K562 (cell line): ENCODE data around the gene PKIB. TPM values are rescaled to one million over a fixed set of nuclear protein-coding genes. Genes with fewer than 3 reads are reported as not detected.

Source experiments
- ATAC-seq: fragments of 200-7000 bp; cut with Tn5 transposase; 3 replicates; pipeline ENCODE4 v1.9.1; 2020; ENCODE audit warnings: moderate library complexity
- BruUV-seq: library from RNA; stranded (reverse); fragments of 400-500 nt; replicated peaks from 2 replicates; lab custom pipeline; 2021; lab: Mats Ljungman, UMichigan
- CTCF ChIA-PET: fragments of 300-600 bp; formaldehyde crosslinking; extraction: SDS; loops from one replicate; lab custom pipeline; 2021; ENCODE audit warnings: low intra/inter-chr PET ratio; lab: Yijun Ruan, JAX
- POLR2A ChIA-PET: fragments of 300-600, 350-650 bp; sonication (Branson Sonifier 250); formaldehyde crosslinking; extraction: SDS; loops from one replicate; lab custom pipeline; 2021; ENCODE audit warnings: antibody characterized with exemption, inconsistent platforms; lab: Yijun Ruan, JAX
- DNase-seq, 4 experiments: peaks; one replicate each; pipeline versions ENCODE4 v3.0.0 to v3.0.0-alpha.2; 2011 to 2018; ENCODE audit warnings: low spot score in 3 of 4, mixed read lengths in 3 of 4; ENCODE audit errors: extremely low read depth in 1 of 4
- FAIRE-seq: peaks from 2 replicates; lab custom pipeline; 2011; peaks lifted over from hg19 to GRCh38; lab: Jason Lieb, UNC
- H2AFZ ChIP-seq: 2 replicates; pipeline ENCODE4 v1.6.0; 2011; ENCODE audit warnings: low read depth, low read length, control low read depth, inconsistent platforms
- H3K27ac ChIP-seq: fragments of 200-600 bp; 3 replicates; pipeline ENCODE4 v1.8.0; 2011; ENCODE audit warnings: low read depth, mild to moderate bottlenecking, control low read depth, inconsistent platforms, low read length, moderate library complexity, mixed read lengths; ENCODE audit errors: extremely low read depth
- H3K27me3 ChIP-seq, 2 experiments: fragments of 300-600 bp in 1 of 2; 2 replicates in 1 of 2; 3 replicates in 1 of 2; pipeline versions ENCODE4 v1.6.0 to v1.8.0; 2011; ENCODE audit warnings: inconsistent platforms in 2 of 2, low read length in 2 of 2, mild to moderate bottlenecking in 1 of 2, mixed read lengths in 1 of 2, moderate library complexity in 1 of 2; ENCODE audit not compliant: control insufficient read depth in 2 of 2, insufficient read depth in 2 of 2
- H3K36me3 ChIP-seq: fragments of 300-600 bp; 3 replicates; pipeline ENCODE4 v1.8.0; 2011; ENCODE audit warnings: mild to moderate bottlenecking, low read length, inconsistent platforms; ENCODE audit not compliant: control insufficient read depth, insufficient read depth
- H3K4me1 ChIP-seq, 2 experiments: fragments of 200-600 bp in 1 of 2; replicated peaks in 1 of 2; 2 replicates in 1 of 2; 3 replicates in 1 of 2; pipeline versions ENCODE4 v1.5.1 to v1.8.0; 2011; ENCODE audit warnings: inconsistent platforms in 2 of 2, low read length in 2 of 2, mild to moderate bottlenecking in 1 of 2, mixed read lengths in 1 of 2, moderate library complexity in 1 of 2; ENCODE audit not compliant: control insufficient read depth in 2 of 2, insufficient read depth in 2 of 2
- H3K4me2 ChIP-seq: 2 replicates; pipeline ENCODE4 v1.6.1; 2011; ENCODE audit warnings: low read length, control low read depth, inconsistent platforms, mixed read lengths; ENCODE audit not compliant: insufficient read depth
- H3K4me3 ChIP-seq: fragments of 200-600 bp; sonication (generic), shearing (Covaris generic); 2 replicates; pipeline ENCODE4 v1.5.1; 2016; ENCODE audit warnings: control low read depth, inconsistent platforms
- H3K79me2 ChIP-seq: fragments of 200-600 bp; 3 replicates; pipeline ENCODE4 v1.8.0; 2011; ENCODE audit warnings: low read length, inconsistent platforms; ENCODE audit not compliant: control insufficient read depth, insufficient read depth
- H3K9ac ChIP-seq, 2 experiments: 2 replicates each; pipeline versions ENCODE4 v1.6.0 to v1.6.1; 2011; ENCODE audit warnings: low read depth in 2 of 2, low read length in 2 of 2, control low read depth in 1 of 2, inconsistent platforms in 1 of 2, mild to moderate bottlenecking in 1 of 2, mixed read lengths in 1 of 2; ENCODE audit not compliant: insufficient read depth in 1 of 2
- H3K9me1 ChIP-seq: one replicate; pipeline ENCODE4 v1.6.0; 2011; ENCODE audit warnings: inconsistent platforms, mild to moderate bottlenecking, low read length, moderate library complexity; ENCODE audit not compliant: control insufficient read depth, insufficient read depth
- H3K9me3 ChIP-seq: replicated peaks from 2 replicates; pipeline ENCODE4 v1.5.1; 2011; ENCODE audit warnings: low read depth, low read length, inconsistent platforms; ENCODE audit not compliant: control insufficient read depth, insufficient read depth
- H4K20me1 ChIP-seq: replicated peaks from 2 replicates; pipeline ENCODE4 v1.6.1; 2011; ENCODE audit warnings: low read length, inconsistent platforms, mixed read lengths; ENCODE audit not compliant: control insufficient read depth, insufficient read depth
- ATF7 ChIP-seq: fragments of 450-650 bp; IDR thresholded peaks from 2 replicates; pipeline ENCODE4 v1.7.1; 2014; ENCODE audit warnings: mild to moderate bottlenecking, moderate library complexity
- CHD4 ChIP-seq: fragments of 200-600 bp; sonication (generic); IDR thresholded peaks from 3 replicates; pipeline ENCODE4 v1.6.1; 2012; ENCODE audit warnings: low read depth, mild to moderate bottlenecking, mixed read lengths, low read length, inconsistent platforms; ENCODE audit not compliant: insufficient read depth, insufficient replicate concordance, poor library complexity, severe bottlenecking
- MCM7 ChIP-seq, 2 experiments: fragments of 450-650 bp; IDR thresholded peaks; 2 replicates each; pipeline ENCODE4 v1.6.1; 2016 to 2018
- PML ChIP-seq: IDR thresholded peaks from 2 replicates; pipeline ENCODE4 v1.6.1; 2012; ENCODE audit warnings: low read length, inconsistent platforms
- SP1 ChIP-seq: sonication (generic); formaldehyde crosslinking; IDR thresholded peaks from 2 replicates; pipeline ENCODE4 v1.8.1; 2022; ENCODE audit warnings: mild to moderate bottlenecking, missing genetic modification reagents
- STAT5B ChIP-seq: fragments of 250-450 bp; sonication (Bioruptor Pico); IDR thresholded peaks from 2 replicates; pipeline ENCODE4 v1.8.0; 2021; ENCODE audit warnings: mild to moderate bottlenecking, inconsistent platforms
- U2AF1 ChIP-seq: fragments of 200-400 bp; formaldehyde crosslinking; optimal IDR thresholded peaks from 2 replicates; pipeline ENCODE3; 2017; ENCODE audit warnings: mild to moderate bottlenecking, low read depth, low read length, moderate library complexity
- ZNF197 ChIP-seq: fragments of 200-800 bp; sonication (Bioruptor generic); IDR thresholded peaks from 2 replicates; pipeline ENCODE4 v1.6.1; 2016; ENCODE audit warnings: low read depth, missing genetic modification characterization, missing compliant biosample characterization
- ZNF436 ChIP-seq: fragments of 250-450, 450-650 bp; sonication (Bioruptor Pico); formaldehyde crosslinking; IDR thresholded peaks from 2 replicates; pipeline ENCODE4 v1.7.0; 2020; ENCODE audit warnings: mild to moderate bottlenecking
- ZNF780A ChIP-seq: fragments of 250-450 bp; sonication (Bioruptor Pico); IDR thresholded peaks from 2 replicates; pipeline ENCODE4 v1.5.0; 2021; ENCODE audit warnings: mild to moderate bottlenecking
- WGBS: fragments of 100-300 bp; shearing (Covaris generic); methylation state at CpG from one replicate; pipeline ENCODE4 v1.1.6; 2016; ENCODE audit warnings: low coverage, mixed read lengths; ENCODE audit not compliant: insufficient coverage; ENCODE audit errors: missing lambda C conversion rate; 5-methylcytosine and 5-hydroxymethylcytosine counted together
- in situ Hi-C: fragments of 300-500 bp; cut with MboI; formaldehyde crosslinking; loops from 4 replicates; pipeline ENCODE4 v1.15.0; 2018; ENCODE audit warnings: inconsistent platforms, mixed read lengths
- intact Hi-C: fragments of 100-400 bp; cut with micrococcal nuclease; formaldehyde crosslinking; loops from 2 replicates; pipeline ENCODE4 v1.14.2; 2022
- polyA plus RNA-seq, 8 experiments: library from polyadenylated mRNA; depleted of rRNA in 4 of 8; stranded (reverse) in 5 of 8; unstranded in 3 of 8; fragments of >200 nt; fragmentation: Nextera tagmentation in 2 of 8; fragmentation: Illumina TruSeq in 1 of 8; extraction: Ambion mirVana in 2 of 8; extraction: Trizol in 1 of 8; gene quantifications; 2 replicates each; pipeline versions ENCODE4 v1.2.1 to v1.2.3, GENCODE V29; 2011 to 2014; ENCODE audit warnings: inconsistent platforms in 1 of 8, missing spikeins in 1 of 8
- total RNA-seq, 7 experiments: library from RNA; depleted of rRNA in 6 of 7; stranded (reverse); fragments of >200 nt in 6 of 7; fragmentation: Illumina TruSeq in 2 of 7; extraction: Trizol in 2 of 7; gene quantifications; 2 replicates each; pipeline versions ENCODE4 v1.2.1 to v1.2.3, GENCODE V29; 2011 to 2021; ENCODE audit warnings: low replicate concordance in 1 of 7
- TF ChIP-seq, protein P1 (sequence below): fragments of 450-650 bp; IDR thresholded peaks from 2 replicates; pipeline ENCODE4 v1.6.1; 2016; ENCODE audit warnings: mild to moderate bottlenecking
- TF ChIP-seq, protein P2 (sequence below): sonication (generic); formaldehyde crosslinking; IDR thresholded peaks from 2 replicates; pipeline ENCODE4 v1.5.0; 2020; ENCODE audit warnings: missing genetic modification reagents
- TF ChIP-seq, protein P3 (sequence below): fragments of 450-650 bp; IDR thresholded peaks from 2 replicates; pipeline ENCODE4 v1.6.1; 2018; ENCODE audit not compliant: partially characterized antibody

PKIB gene
- total and polyA plus RNA-seq, 9 of the 15 experiments (the other 6 are each of a cell fraction or from before 2014, with no cell fraction given), result 14.8 to 37.5 (median 27.4) TPM

DNA sequence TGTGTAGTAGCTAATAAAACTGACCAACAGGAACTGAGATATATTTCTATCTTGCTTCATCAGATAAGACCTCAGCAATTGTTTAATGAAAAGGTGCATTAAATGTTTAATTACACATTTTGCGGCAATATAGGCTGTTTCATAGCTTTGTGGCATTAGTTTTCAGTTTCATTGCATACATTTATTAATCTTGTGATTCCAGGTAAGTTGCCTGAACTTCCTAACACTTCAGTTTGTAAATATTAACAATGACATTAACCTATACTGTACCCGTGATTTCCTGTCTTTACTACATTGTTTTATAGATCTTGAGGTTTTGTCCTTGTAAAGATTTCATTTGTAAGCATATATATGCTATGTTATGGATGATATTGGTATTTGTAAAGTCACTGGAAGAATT lies 66.5 kb downstream of the PKIB start:
- H3K9me3 ChIP-seq, result no peaks in the 10 kb centered on the region
- BruUV-seq, result no TSS peak
- no peaks in the 10 kb centered on the region for H3K79me2 ChIP-seq
- H3K9ac ChIP-seq, result no peak overlapping the region
- FAIRE-seq, result no peak
- ChIA-PET CTCF (no interaction called here), POLR2A (no interaction called here)
- DNase-seq, result no peak
- no peak overlapping the region for H3K27ac ChIP-seq
- no peaks in the 10 kb centered on the region for H4K20me1 ChIP-seq
- H3K36me3 ChIP-seq, result no peaks in the 10 kb centered on the region; the same call in 2 of the 3 replicates
- TF ChIP-seq, protein P1, sequence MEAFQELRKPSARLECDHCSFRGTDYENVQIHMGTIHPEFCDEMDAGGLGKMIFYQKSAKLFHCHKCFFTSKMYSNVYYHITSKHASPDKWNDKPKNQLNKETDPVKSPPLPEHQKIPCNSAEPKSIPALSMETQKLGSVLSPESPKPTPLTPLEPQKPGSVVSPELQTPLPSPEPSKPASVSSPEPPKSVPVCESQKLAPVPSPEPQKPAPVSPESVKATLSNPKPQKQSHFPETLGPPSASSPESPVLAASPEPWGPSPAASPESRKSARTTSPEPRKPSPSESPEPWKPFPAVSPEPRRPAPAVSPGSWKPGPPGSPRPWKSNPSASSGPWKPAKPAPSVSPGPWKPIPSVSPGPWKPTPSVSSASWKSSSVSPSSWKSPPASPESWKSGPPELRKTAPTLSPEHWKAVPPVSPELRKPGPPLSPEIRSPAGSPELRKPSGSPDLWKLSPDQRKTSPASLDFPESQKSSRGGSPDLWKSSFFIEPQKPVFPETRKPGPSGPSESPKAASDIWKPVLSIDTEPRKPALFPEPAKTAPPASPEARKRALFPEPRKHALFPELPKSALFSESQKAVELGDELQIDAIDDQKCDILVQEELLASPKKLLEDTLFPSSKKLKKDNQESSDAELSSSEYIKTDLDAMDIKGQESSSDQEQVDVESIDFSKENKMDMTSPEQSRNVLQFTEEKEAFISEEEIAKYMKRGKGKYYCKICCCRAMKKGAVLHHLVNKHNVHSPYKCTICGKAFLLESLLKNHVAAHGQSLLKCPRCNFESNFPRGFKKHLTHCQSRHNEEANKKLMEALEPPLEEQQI, result no peak
- TF ChIP-seq PML (no peak), STAT5B (CRISPR knock-in tag) (no peak), CHD4 (no peak), ATF7 (no peak), U2AF1 (no peak), SP1 (no peak), ZNF436 (CRISPR knock-in tag) (no peak), MCM7 (IDR thresholded peaks at IDR 0.05) (no peak), ZNF780A (CRISPR knock-in tag) (no peak), ZNF197 (CRISPR knock-in tag) (no peak)
- TF ChIP-seq, protein P2, sequence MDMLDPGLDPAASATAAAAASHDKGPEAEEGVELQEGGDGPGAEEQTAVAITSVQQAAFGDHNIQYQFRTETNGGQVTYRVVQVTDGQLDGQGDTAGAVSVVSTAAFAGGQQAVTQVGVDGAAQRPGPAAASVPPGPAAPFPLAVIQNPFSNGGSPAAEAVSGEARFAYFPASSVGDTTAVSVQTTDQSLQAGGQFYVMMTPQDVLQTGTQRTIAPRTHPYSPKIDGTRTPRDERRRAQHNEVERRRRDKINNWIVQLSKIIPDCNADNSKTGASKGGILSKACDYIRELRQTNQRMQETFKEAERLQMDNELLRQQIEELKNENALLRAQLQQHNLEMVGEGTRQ (CRISPR knock-in tag), result no peak
- TF ChIP-seq, protein P3, sequence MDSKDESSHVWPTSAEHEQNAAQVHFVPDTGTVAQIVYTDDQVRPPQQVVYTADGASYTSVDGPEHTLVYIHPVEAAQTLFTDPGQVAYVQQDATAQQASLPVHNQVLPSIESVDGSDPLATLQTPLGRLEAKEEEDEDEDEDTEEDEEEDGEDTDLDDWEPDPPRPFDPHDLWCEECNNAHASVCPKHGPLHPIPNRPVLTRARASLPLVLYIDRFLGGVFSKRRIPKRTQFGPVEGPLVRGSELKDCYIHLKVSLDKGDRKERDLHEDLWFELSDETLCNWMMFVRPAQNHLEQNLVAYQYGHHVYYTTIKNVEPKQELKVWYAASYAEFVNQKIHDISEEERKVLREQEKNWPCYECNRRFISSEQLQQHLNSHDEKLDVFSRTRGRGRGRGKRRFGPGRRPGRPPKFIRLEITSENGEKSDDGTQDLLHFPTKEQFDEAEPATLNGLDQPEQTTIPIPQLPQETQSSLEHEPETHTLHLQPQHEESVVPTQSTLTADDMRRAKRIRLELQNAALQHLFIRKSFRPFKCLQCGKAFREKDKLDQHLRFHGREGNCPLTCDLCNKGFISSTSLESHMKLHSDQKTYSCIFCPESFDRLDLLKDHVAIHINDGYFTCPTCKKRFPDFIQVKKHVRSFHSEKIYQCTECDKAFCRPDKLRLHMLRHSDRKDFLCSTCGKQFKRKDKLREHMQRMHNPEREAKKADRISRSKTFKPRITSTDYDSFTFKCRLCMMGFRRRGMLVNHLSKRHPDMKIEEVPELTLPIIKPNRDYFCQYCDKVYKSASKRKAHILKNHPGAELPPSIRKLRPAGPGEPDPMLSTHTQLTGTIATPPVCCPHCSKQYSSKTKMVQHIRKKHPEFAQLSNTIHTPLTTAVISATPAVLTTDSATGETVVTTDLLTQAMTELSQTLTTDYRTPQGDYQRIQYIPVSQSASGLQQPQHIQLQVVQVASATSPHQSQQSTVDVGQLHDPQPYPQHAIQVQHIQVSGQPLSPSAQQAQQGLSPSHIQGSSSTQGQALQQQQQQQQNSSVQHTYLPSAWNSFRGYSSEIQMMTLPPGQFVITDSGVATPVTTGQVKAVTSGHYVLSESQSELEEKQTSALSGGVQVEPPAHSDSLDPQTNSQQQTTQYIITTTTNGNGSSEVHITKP, result no peak
- no peak overlapping the region for H2AFZ ChIP-seq
- H3K4me2 ChIP-seq, result no peak overlapping the region
- H3K4me3 ChIP-seq, result no peak overlapping the region
- in situ Hi-C loops, result no loop called here
- peaks cover 0 to 3% of the 10 kb centered on the region in 2 experiments; a peak in 2 of 5 replicates for H3K4me1 ChIP-seq
- 25% methylated on average over 2 of the region's 2 CpGs for WGBS
- no peaks in the 10 kb centered on the region for H3K9me1 ChIP-seq
- ATAC-seq, result no peak
- intact Hi-C loops, result no loop called here
- H3K27me3 ChIP-seq, result no peaks in the 10 kb centered on the region
